HG02840 (cell line): Measurements from ENCODE around the gene C11orf21.
"Not testable (repeated sequence)": the region's sequence is repeated elsewhere in the genome, so short reads cannot be mapped to it uniquely, and the experiment has no call there.

Experiments used
- ATAC-seq: cut with Tn5 transposase; IDR thresholded peaks from one replicate; pipeline ENCODE4 v1.9.1; 2021; ENCODE audit warnings: mild to moderate bottlenecking, moderate library complexity, moderate number of reproducible peaks; ENCODE audit not compliant: unreplicated experiment, low FRiP score

The C11orf21 gene

GRCh38 chr11:2298131-2298794 lies 3.5 kb downstream of the C11orf21 start:
- ATAC-seq, result no peak

GRCh38 chr11:2297623-2298030 lies 4.1 kb downstream of the C11orf21 start:
- ATAC-seq, result no peak

GRCh38 chr11:2296913-2297622 lies 4.7 kb downstream of the C11orf21 start:
- no peak for ATAC-seq

- no peak for ATAC-seq
Observed at GRCh38 chr11:2295971-2296912, 5.5 kb downstream of the C11orf21 start.

GRCh38 chr11:2294926-2295290 lies 6.8 kb downstream of the C11orf21 start:
- no peak for ATAC-seq

- no peak for ATAC-seq
Observed at GRCh38 chr11:2293984-2294925, 7.5 kb downstream of the C11orf21 start.

- ATAC-seq, result no peak
Observed at GRCh38 chr11:2293531-2293971, 8.2 kb downstream of the C11orf21 start.

- no peak for ATAC-seq
Observed at GRCh38 chr11:2290351-2290841, 11.3 kb downstream of the C11orf21 start.

- ATAC-seq, result no peak
Observed at GRCh38 chr11:2289859-2290258, 11.9 kb downstream of the C11orf21 start.

- ATAC-seq, result no peak
Observed at GRCh38 chr11:2289350-2289749, 12.4 kb downstream of the C11orf21 start.

GRCh38 chr11:2287091-2287490 lies 14.6 kb downstream of the C11orf21 start:
- no peak for ATAC-seq

- ATAC-seq, result not testable (repeated sequence)
Observed at GRCh38 chr11:2286350-2286749, 15.4 kb downstream of the C11orf21 start.

GRCh38 chr11:2280208-2280607 lies 21.5 kb downstream of the C11orf21 start:
- ATAC-seq, result no peak

GRCh38 chr11:2277933-2278523 lies 23.7 kb downstream of the C11orf21 start:
- ATAC-seq, result no peak

GRCh38 chr11:2277008-2277346 lies 24.7 kb downstream of the C11orf21 start:
- no peak for ATAC-seq

- ATAC-seq, result no peak
Observed at GRCh38 chr11:2276280-2277007, 25.3 kb downstream of the C11orf21 start.

- no peak for ATAC-seq
Observed at GRCh38 chr11:2275334-2276279, 26.1 kb downstream of the C11orf21 start.

- no peak for ATAC-seq
Observed at GRCh38 chr11:2273771-2274170, 27.9 kb downstream of the C11orf21 start.
